HepG2 (cell line): Measurements from ENCODE around the gene CWF19L2. TPM values are rescaled to one million over a fixed set of nuclear protein-coding genes. Genes with fewer than 3 reads are reported as not detected.

Experiments
- ATAC-seq: fragments of 200-7000 bp; cut with Tn5 transposase; 3 replicates; pipeline ENCODE4 v1.9.1; 2020; ENCODE audit warnings: mild to moderate bottlenecking, moderate library complexity
- BruUV-seq: library from RNA; stranded (reverse); fragments of 400-500 nt; replicated peaks from 2 replicates; lab custom pipeline; 2021; lab: Mats Ljungman, UMichigan
- CTCF ChIA-PET: fragments of 300-600 bp; formaldehyde crosslinking; extraction: SDS; loops from one replicate; lab custom pipeline; 2021; ENCODE audit warnings: low total read pairs, inconsistent platforms, low intra/inter-chr PET ratio; lab: Yijun Ruan, JAX
- POLR2A ChIA-PET: fragments of 350-600 bp; sonication (Branson Sonifier 250); formaldehyde crosslinking; loops from one replicate; lab custom pipeline; 2020; ENCODE audit warnings: antibody characterized with exemption, inconsistent platforms; lab: Yijun Ruan, JAX
- DNase-seq: peaks from one replicate; pipeline ENCODE4 v3.0.0-alpha.2; 2015; ENCODE audit warnings: low spot score
- FAIRE-seq: peaks from 3 replicates; lab custom pipeline; 2011; peaks lifted over from hg19 to GRCh38; lab: Jason Lieb, UNC
- H2AFZ ChIP-seq: one replicate; pipeline ENCODE4 v1.6.1; 2011; ENCODE audit warnings: low read length, inconsistent platforms
- H3K27ac ChIP-seq: fragments of 300-600 bp; 3 replicates; pipeline ENCODE4 v1.8.0; 2011; ENCODE audit warnings: mixed run types, mild to moderate bottlenecking, mixed read lengths, low read length, inconsistent platforms; ENCODE audit not compliant: insufficient read depth; ENCODE audit errors: extremely low read length
- H3K27me3 ChIP-seq, 2 experiments: fragments of 200-600 bp in 1 of 2; 2 replicates in 1 of 2; 3 replicates in 1 of 2; pipeline versions ENCODE4 v1.6.0 to v1.8.0; 2011; ENCODE audit warnings: low read length in 2 of 2, mild to moderate bottlenecking in 2 of 2, moderate library complexity in 2 of 2, inconsistent platforms in 1 of 2; ENCODE audit not compliant: insufficient read depth in 2 of 2, control insufficient read depth in 1 of 2
- H3K36me3 ChIP-seq, 2 experiments: fragments of 200-600 bp in 1 of 2; replicated peaks in 1 of 2; 2 replicates in 1 of 2; 3 replicates in 1 of 2; pipeline versions ENCODE4 v1.5.1 to v1.8.0; 2011; ENCODE audit warnings: low read length in 2 of 2, inconsistent platforms in 1 of 2; ENCODE audit not compliant: insufficient read depth in 2 of 2, control insufficient read depth in 1 of 2
- H3K4me1 ChIP-seq: 2 replicates; pipeline ENCODE4 v1.5.1; 2012; ENCODE audit warnings: low read length, inconsistent platforms; ENCODE audit not compliant: insufficient read depth
- H3K4me2 ChIP-seq: 2 replicates; pipeline ENCODE4 v1.6.0; 2011; ENCODE audit warnings: low read depth, low read length, inconsistent platforms
- H3K4me3 ChIP-seq, 3 experiments: fragments of 200-600 bp in 1 of 3; sonication (generic), shearing (Covaris generic) in 1 of 3; replicated peaks in 1 of 3; 2 replicates each; pipeline ENCODE4 v1.5.1; 2011 to 2016; ENCODE audit warnings: low read length in 3 of 3, inconsistent platforms in 2 of 3, low read depth in 2 of 3, mild to moderate bottlenecking in 2 of 3, control low read depth in 1 of 3, mixed read lengths in 1 of 3; ENCODE audit not compliant: insufficient read depth in 1 of 3
- H3K79me2 ChIP-seq: one replicate; pipeline ENCODE4 v1.6.1; 2011; ENCODE audit warnings: low read length, inconsistent platforms; ENCODE audit not compliant: insufficient read depth
- H3K9ac ChIP-seq: 2 replicates; pipeline ENCODE4 v1.6.0; 2011; ENCODE audit warnings: mild to moderate bottlenecking, low read depth, low read length, inconsistent platforms; ENCODE audit not compliant: insufficient read depth
- H3K9me3 ChIP-seq: 2 replicates; pipeline ENCODE4 v1.5.1; 2012; ENCODE audit warnings: mild to moderate bottlenecking, low read length
- H4K20me1 ChIP-seq: 2 replicates; pipeline ENCODE4 v1.6.0; 2011; ENCODE audit warnings: inconsistent platforms, mild to moderate bottlenecking, low read length, moderate library complexity; ENCODE audit not compliant: insufficient read depth
- FOSL2 ChIP-seq: sonication (generic); formaldehyde crosslinking; IDR thresholded peaks from 2 replicates; pipeline ENCODE4 v1.4.0; 2020; ENCODE audit warnings: missing genetic modification reagents
- GFI1 ChIP-seq: sonication (generic); formaldehyde crosslinking; IDR thresholded peaks from 2 replicates; pipeline ENCODE4 v1.5.0; 2020; ENCODE audit warnings: missing genetic modification reagents, mild to moderate bottlenecking, borderline replicate concordance
- ZIK1 ChIP-seq: sonication (generic); formaldehyde crosslinking; IDR thresholded peaks from 2 replicates; pipeline ENCODE4 v1.5.0; 2020; ENCODE audit warnings: mild to moderate bottlenecking, low read depth, missing genetic modification reagents, borderline replicate concordance
- ZNF281 ChIP-seq: sonication (generic); formaldehyde crosslinking; IDR thresholded peaks from 2 replicates; pipeline ENCODE4 v1.4.0; 2020; ENCODE audit warnings: missing genetic modification reagents, borderline replicate concordance
- ZNF549 ChIP-seq: sonication (generic); formaldehyde crosslinking; IDR thresholded peaks from 2 replicates; pipeline ENCODE4 v1.5.0; 2020; ENCODE audit warnings: missing genetic modification reagents
- WGBS: methylation state at CpG from one replicate; pipeline ENCODE4 v1.1.6; 2017; ENCODE audit warnings: low lambda C conversion rate; 5-methylcytosine and 5-hydroxymethylcytosine counted together
- in situ Hi-C: cut with HindIII; loops from 2 replicates; pipeline ENCODE4 v1.10.0; 2017; ENCODE audit warnings: low pct_unique_long_range_greater_than_20kb; ENCODE audit not compliant: extremely low pct_ligation_motif_present
- intact Hi-C: fragments of 100-400 bp; cut with micrococcal nuclease; formaldehyde crosslinking; loops from one replicate; pipeline ENCODE4 v1.10.0; 2022; ENCODE audit not compliant: unreplicated experiment
- polyA plus RNA-seq, 8 experiments: library from polyadenylated mRNA; depleted of rRNA in 3 of 8; stranded (reverse) in 7 of 8; unstranded in 1 of 8; fragments of >200 nt; fragmentation: Illumina TruSeq in 4 of 8; extraction: Trizol in 4 of 8; gene quantifications; 2 replicates each; pipeline versions ENCODE4 v1.2.1 to v1.2.3, GENCODE V29; 2011 to 2016; ENCODE audit warnings: low read depth in 4 of 8, missing spikeins in 1 of 8, mixed read lengths in 1 of 8; ENCODE audit not compliant: insufficient read depth in 1 of 8
- total RNA-seq, 5 experiments: library from RNA; depleted of rRNA; stranded (reverse); fragments of >200 nt; fragmentation: Illumina TruSeq; extraction: Trizol; gene quantifications; 2 replicates each; pipeline ENCODE4 v1.2.3, GENCODE V29; 2016; ENCODE audit warnings: low read depth in 1 of 5
- TF ChIP-seq, protein P1 (sequence below): sonication (generic); formaldehyde crosslinking; IDR thresholded peaks from 2 replicates; pipeline ENCODE4 v1.8.0; 2022; ENCODE audit warnings: mild to moderate bottlenecking, missing genetic modification reagents, moderate library complexity

Gene CWF19L2
- total and polyA plus RNA-seq, 2 of the 13 experiments (the other 11 are each of a cell fraction or from before 2014, with no cell fraction given): 2.2 to 18.6 TPM

DNA sequence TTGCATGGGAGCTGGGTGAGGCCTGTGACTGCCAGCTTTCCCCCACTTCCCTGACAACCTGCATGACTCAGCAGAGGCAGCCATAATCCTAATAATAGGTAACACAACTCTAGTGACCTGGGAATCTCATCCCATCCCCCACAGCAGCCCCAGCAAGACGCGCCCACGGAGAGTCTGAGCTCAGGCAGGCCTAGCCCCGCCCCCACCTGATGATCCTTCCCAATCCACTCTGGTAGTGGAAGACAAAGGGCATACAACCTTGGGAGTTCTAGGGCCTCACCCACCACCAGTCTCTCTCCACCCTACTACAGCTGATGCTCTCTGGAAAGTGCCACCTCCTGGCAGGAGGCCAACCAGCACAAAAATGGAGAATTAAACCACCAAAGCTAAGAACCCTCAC lies 60.3 kb downstream of the CWF19L2 start:
- ATAC-seq: no peak
- TF ChIP-seq, protein P1, sequence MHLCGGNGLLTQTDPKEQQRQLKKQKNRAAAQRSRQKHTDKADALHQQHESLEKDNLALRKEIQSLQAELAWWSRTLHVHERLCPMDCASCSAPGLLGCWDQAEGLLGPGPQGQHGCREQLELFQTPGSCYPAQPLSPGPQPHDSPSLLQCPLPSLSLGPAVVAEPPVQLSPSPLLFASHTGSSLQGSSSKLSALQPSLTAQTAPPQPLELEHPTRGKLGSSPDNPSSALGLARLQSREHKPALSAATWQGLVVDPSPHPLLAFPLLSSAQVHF: no peak
- TF ChIP-seq ZNF549 (no peak), GFI1 (CRISPR knock-in tag) (no peak), ZIK1 (no peak), ZNF281 (peak; percentile 51; the same call in 1 of the 2 replicates), FOSL2 (CRISPR knock-in tag) (0 out of 2 replicates have a peak, but pooled peaks have one; percentile 5)
- no peaks in the 10 kb centered on the region for H3K79me2 ChIP-seq
- no peak overlapping the region for H3K27ac ChIP-seq
- H3K4me2 ChIP-seq: no peak overlapping the region
- BruUV-seq: no TSS peak
- FAIRE-seq: no peak
- peaks cover 8% of the 10 kb centered on the region for H3K4me1 ChIP-seq
- H4K20me1 ChIP-seq: no peaks in the 10 kb centered on the region
- no peak overlapping the region for H3K4me3 ChIP-seq
- in situ Hi-C loops (no loop called here), intact Hi-C loops (no loop called here)
- ChIA-PET CTCF (no interaction called here), POLR2A (no interaction called here)
- no peak for DNase-seq
- H2AFZ ChIP-seq: no peak overlapping the region
- peaks cover 0 to 5% of the 10 kb centered on the region in 2 experiments; a peak in 2 of 5 replicates for H3K36me3 ChIP-seq
- no peak overlapping the region for H3K9ac ChIP-seq
- 100% methylated on average over 2 of the region's 4 CpGs for WGBS
- H3K27me3 ChIP-seq: no peaks in the 10 kb centered on the region
- no peaks in the 10 kb centered on the region for H3K9me3 ChIP-seq
